ENCODE data around the gene COL9A3. TPM values are rescaled to one million over a fixed set of nuclear protein-coding genes. Genes with fewer than 3 reads are reported as not detected.

Gene COL9A3
- 1.3 and 44.4 TPM in 2 replicates for total RNA-seq

DNA sequence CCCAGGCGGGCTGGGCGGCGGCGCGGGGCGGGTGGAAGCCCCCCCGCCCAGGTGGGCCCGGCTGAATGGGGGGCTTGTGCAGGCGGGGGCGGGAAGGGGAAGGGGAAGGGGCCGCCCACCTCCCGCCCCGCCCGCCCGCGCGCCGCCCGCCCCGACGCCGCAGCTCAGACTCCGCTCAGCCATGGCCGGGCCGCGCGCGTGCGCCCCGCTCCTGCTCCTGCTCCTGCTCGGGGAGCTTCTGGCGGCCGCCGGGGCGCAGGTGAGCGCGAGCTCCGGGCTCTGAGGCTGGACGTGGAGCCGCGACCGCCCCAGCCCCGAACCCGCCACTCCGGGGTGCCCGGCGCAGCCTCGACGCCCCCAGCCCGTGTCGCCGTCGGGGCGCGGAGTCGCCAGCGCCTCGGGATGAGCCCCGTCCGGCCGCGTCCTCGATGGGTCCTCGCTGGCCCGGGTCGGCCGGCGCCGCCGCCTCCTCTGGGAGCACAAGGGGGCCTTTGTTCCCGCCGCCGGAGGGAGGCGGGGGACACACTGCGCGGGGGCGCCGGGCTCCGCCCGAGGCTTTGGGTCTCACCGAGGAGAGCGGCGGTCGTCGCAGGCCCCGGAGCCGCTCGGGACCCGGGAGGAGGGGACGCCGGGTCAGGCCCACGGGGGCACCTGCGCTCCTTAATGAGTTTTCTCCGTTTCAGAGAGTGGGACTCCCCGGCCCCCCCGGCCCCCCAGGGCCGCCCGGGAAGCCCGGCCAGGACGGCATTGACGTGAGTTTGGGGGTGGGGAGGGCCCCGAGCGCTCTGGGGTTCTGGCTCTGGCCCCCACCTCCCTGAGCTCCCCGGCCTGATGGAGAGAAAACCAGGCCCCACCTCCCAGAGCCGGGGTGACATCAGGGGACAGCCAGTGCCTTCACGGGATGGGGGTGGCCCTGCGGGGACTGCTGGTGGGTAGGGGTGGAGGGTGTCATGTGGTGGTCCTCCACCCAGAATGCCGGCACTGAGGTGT is at the start of gene COL9A3:
Gene COL9A3 (plus strand): TSS at position 167 of the 990 bp plus-strand sequence. CDS start 15 bp downstream, at position 182.

DNA sequence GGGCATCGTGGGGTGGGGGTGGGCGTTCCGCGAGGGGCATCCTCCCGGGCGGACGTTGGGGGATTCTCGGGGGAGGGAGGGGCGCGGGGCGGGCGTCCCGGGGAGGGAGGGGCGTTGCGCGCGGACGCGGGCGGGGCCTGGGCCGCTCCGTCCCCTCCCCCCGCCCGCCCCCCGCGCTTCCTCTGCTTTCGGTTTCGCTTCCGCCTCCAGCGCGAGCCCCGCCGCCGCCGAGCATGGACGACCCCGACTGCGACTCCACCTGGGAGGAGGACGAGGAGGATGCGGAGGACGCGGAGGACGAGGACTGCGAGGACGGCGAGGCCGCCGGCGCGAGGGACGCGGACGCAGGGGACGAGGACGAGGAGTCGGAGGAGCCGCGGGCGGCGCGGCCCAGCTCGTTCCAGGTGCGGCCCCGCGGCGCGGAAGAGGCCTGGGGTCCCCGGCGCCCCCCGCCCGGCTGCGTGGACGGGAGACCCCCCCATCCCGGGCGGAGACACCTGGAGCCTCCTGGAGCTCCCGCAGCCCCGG is 12.2 kb upstream of the COL9A3 start, which contains the start of gene OGFR:
Gene OGFR (plus strand): TSS at position 209 of the 528 bp plus-strand sequence. CDS start 25 bp downstream, at position 234.

DNA sequence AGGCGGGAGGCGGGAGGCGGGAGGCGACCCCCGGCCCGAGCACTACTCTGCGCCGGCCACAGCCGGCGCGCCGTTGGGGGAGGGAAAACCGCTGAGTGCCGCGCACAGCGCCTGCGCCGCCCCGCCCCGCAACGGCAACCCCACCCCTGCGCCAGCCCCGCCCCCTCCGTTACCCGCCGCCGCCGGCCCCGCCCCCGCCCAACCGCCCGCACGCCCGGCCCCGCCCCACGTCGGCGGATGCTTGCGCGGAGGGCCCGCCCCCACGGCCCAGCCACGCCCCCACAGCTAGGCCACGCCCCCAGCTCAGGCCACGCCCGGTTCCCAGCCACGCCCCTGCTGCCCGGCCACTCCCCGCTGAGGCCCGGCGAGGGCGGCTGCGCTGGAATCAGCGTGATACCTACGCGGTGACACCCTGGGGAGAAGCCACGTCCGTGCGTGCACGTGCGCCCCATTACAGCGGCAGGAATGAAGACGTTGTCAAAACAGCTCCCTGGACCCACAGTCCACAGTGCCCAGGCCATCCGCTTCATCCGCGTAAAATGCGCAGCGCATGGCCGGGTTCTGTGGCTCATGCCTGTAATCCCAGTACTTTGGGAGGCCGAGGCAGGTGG is 45.0 kb downstream of the COL9A3 start, which contains the start of gene TCFL5:
Gene TCFL5 (minus strand): TSS at position 97 of the 611 bp plus-strand sequence. CDS start 152 bp downstream, outside the sequence.

Other genes starting within 250 kb of the COL9A3 start
- gene SLCO4A1, start 174.5 kb upstream of the COL9A3 start, total RNA-seq = not detected in 2 replicates
- 0.39 TPM in 1 of 2 replicates, not detected in the other for gene NTSR1, start 108.2 kb upstream of the COL9A3 start, total RNA-seq
- 18.8 and 19.8 TPM in 2 replicates for gene MRGBP, start 20.6 kb upstream of the COL9A3 start, total RNA-seq
- gene OGFR, start 12.2 kb upstream of the COL9A3 start, total RNA-seq = 47.2 and 48.7 TPM in 2 replicates
- 8.0 and 15.4 TPM in 2 replicates for gene TCFL5, start 44.8 kb downstream of the COL9A3 start, total RNA-seq
- gene DIDO1, start 109.5 kb downstream of the COL9A3 start, total RNA-seq = 28.4 and 40.6 TPM in 2 replicates
- 21.1 and 23.7 TPM in 2 replicates for gene GID8, start 121.1 kb downstream of the COL9A3 start, total RNA-seq
- gene SLC17A9, start 135.7 kb downstream of the COL9A3 start, total RNA-seq = 3.0 and 17.1 TPM in 2 replicates
- not detected in 2 replicates for gene BHLHE23, start 189.9 kb downstream of the COL9A3 start, total RNA-seq

Measured in epithelial cell of alveolus of lung (primary cell).